Measurements from ENCODE around the gene HSD3B7.

Gene HSD3B7

DNA sequence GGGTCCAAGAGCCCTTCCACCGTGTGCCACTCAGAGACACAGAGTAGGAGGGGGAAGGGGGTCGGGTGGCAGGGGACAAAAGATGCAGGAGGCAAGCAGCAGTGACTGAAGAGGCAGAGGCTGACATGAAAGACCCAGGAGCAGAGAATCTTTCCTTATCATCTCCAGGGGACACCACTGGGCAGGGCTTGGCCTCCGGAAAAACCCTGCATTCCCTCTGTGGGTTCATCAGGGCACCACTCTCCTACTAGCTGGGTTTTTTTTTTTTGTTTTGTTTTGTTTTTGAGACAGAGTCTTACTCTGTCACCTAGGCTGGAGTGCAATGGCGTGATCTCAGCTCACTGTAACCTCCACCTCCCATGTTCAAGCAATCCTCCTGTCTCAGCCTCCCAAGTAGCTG is 46.3 kb downstream of the HSD3B7 start:
- DNase-seq: no peak

DNA sequence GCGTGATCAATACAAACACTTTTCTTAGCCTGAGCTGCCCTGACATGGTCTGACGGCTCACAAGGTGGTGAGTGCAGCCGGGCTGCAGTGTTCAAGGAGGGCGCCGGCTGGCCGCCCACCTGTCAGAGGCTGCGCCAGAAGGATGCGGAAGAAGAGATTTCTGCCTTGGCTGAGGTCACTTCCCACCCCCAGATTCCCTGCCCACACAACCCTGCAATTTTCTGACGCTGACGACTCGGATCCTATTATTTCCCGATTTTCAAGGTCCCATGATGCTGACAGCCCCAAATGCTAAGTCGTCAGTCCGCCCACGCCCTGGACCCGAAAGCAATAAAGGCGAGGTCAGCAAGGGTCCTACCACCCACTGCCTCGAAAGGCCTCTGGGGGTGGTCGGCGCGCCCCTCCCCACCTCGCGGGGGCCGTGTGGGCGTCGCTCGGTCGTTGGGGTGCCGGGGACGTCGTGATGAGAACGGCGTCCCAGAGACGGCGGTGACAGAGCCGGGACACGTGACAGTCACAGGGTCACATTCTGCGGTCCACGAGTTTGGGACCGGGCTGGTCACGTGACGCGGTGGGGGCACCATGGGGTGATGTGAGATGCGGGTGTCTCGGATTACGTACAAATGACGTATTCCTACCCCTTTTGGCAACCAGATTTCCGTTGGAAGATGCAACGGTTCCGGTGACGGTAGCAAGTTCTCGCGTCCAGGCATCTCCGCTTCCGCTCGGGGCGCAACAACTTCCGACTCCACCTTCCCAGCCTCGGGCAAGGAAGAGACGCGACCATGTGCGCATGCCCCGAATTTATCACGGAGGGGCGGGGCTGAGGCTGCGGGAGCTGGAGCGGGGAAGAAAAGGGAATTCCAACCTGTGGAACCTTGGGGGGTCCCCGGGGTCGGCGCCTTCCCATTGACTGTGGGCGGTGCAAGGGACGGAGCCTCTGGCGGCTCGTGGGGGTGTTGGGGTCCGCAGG is 48.0 kb downstream of the HSD3B7 start, which contains the start of gene STX4:
STX4 (plus strand) TSS at position 823 of the 973 bp plus-strand sequence. CDS start 248 bp downstream, outside the sequence.
- peak; percentile 98 for DNase-seq

DNA sequence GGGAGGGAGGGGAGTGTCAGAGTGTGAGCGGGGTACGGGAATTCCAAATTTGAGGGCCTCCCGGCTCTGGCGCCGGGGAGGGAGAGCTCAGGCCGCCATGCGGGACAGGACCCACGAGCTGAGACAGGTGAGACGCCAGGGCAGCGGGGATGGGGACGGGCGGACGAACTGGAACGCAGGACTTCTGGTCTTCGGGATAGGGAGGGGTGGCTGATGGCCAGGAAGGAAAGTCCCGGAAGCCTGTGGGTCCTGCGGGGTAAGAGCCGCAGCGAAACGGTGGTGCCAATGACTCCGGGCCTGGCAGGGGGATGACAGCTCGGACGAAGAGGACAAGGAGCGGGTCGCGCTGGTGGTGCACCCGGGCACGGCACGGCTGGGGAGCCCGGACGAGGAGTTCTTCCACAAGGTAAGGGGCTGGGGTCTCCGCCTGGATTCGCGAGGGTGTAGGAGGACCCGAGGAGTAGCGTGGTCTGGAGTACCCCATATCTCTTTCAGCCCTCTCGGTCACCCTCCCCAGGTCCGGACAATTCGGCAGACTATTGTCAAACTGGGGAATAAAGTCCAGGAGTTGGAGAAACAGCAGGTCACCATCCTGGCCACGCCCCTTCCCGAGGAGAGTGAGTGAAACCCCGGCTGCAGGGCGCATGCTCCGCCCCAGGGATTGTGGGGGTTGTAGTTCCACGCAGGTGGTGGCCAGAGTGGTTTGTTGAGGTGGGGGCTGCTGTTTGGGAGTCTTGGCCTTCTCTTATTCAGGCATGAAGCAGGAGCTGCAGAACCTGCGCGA is 48.9 kb downstream of the HSD3B7 start:
- peak; percentile 90 for DNase-seq

DNA sequence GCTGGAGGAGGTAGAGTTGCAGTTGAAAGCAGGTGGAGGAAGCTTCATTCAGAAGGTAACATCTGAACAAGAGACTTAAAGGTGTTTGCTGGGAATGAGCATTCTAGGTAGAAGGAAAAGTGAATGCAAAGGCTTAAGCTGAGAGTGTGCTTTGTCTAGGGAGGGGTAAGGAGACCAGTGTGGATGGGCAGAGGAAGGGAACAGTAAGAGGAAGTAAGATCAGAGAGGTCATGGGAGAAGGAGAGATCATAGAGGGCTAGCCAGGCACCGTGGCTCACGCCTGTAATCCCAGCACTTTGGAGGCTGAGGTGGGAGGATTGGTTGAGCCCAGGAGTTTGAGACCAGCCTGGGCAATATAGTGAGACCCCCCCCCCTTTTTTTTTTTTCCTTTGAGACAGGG is 51.7 kb downstream of the HSD3B7 start:
- no peak for DNase-seq

Data from activated CD4-positive, alpha-beta T cell treated with anti-CD3 and anti-CD28 coated beads, Interleukin-10, Interleukin-2, amounts not matched to agents 100 ng/mL and 50 ng/mL, durations not matched to agents 16 hours and 8 hours (primary cell).